Activated naive CD8-positive, alpha-beta T cell treated with anti-CD3 and anti-CD28 coated beads, Interleukin-2, amount 50 U/mL, for 24 hours (primary cell): ENCODE measurements around the gene GSG1.

Experiments
- ATAC-seq: fragments of 150-1000 bp; cut with Tn5 transposase; one replicate; pipeline ENCODE4 v1.10.0; 2021
- DNase-seq: peaks from one replicate; pipeline ENCODE4 v3.0.0; 2021
- H3K27ac Mint-ChIP-seq: one replicate; pipeline ENCODE4 v1.8.0; 2021; ENCODE audit warnings: mild to moderate bottlenecking, mixed read lengths
- H3K27me3 Mint-ChIP-seq: one replicate; pipeline ENCODE4 v1.8.0; 2021; ENCODE audit warnings: mixed read lengths
- H3K36me3 Mint-ChIP-seq: one replicate; pipeline ENCODE4 v1.8.0; 2021; ENCODE audit warnings: low read depth, mixed read lengths
- H3K4me1 Mint-ChIP-seq: one replicate; pipeline ENCODE4 v1.8.0; 2021; ENCODE audit warnings: mixed read lengths
- H3K4me3 Mint-ChIP-seq: one replicate; pipeline ENCODE4 v1.8.0; 2021; ENCODE audit warnings: mild to moderate bottlenecking, moderate library complexity, mixed read lengths
- H3K9me3 Mint-ChIP-seq: one replicate; pipeline ENCODE4 v1.8.0; 2021; ENCODE audit warnings: mixed read lengths

GSG1 gene

GRCh38 chr12:13128291-13128965 lies 25.0 kb upstream of the GSG1 start:
- Mint-ChIP-seq H3K27ac (no peak overlapping the region), H3K36me3 (no peaks in the 10 kb centered on the region), H3K9me3 (no peaks in the 10 kb centered on the region), H3K27me3 (no peaks in the 10 kb centered on the region), H3K4me1 (peaks cover 5% of the 10 kb centered on the region), H3K4me3 (no peak overlapping the region)
- ATAC-seq = no peak
- no peak for DNase-seq

- Mint-ChIP-seq H3K27ac (no peak overlapping the region), H3K4me1 (peaks cover 5% of the 10 kb centered on the region), H3K27me3 (no peaks in the 10 kb centered on the region), H3K9me3 (no peaks in the 10 kb centered on the region), H3K4me3 (no peak overlapping the region), H3K36me3 (no peaks in the 10 kb centered on the region)
- no peak for ATAC-seq
- DNase-seq = no peak
Observed at GRCh38 chr12:13127444-13127843, 24.0 kb upstream of the GSG1 start.

- H3K36me3 Mint-ChIP-seq = no peaks in the 10 kb centered on the region
- H3K27ac Mint-ChIP-seq = no peak overlapping the region
- H3K4me3 Mint-ChIP-seq = no peak overlapping the region
- ATAC-seq = no peak
- no peaks in the 10 kb centered on the region for H3K9me3 Mint-ChIP-seq
- no peaks in the 10 kb centered on the region for H3K27me3 Mint-ChIP-seq
- H3K4me1 Mint-ChIP-seq = peaks cover 5% of the 10 kb centered on the region
- no peak for DNase-seq
Observed at GRCh38 chr12:13126494-13126893, 23.0 kb upstream of the GSG1 start.

- DNase-seq (no peak), ATAC-seq (no peak)
- Mint-ChIP-seq H3K4me1 (peaks cover 5% of the 10 kb centered on the region), H3K27me3 (no peaks in the 10 kb centered on the region), H3K27ac (no peak overlapping the region), H3K4me3 (no peak overlapping the region), H3K36me3 (no peaks in the 10 kb centered on the region), H3K9me3 (no peaks in the 10 kb centered on the region)
Observed at GRCh38 chr12:13125996-13126395, 22.5 kb upstream of the GSG1 start.

- no peak for ATAC-seq
- Mint-ChIP-seq H3K4me3 (no peak overlapping the region), H3K4me1 (peaks cover 5% of the 10 kb centered on the region), H3K27ac (no peak overlapping the region), H3K9me3 (no peaks in the 10 kb centered on the region), H3K36me3 (no peaks in the 10 kb centered on the region), H3K27me3 (no peaks in the 10 kb centered on the region)
- DNase-seq = no peak
Observed at GRCh38 chr12:13124656-13125505, 21.4 kb upstream of the GSG1 start.

- no peaks in the 10 kb centered on the region for H3K4me1 Mint-ChIP-seq
- H3K36me3 Mint-ChIP-seq = no peaks in the 10 kb centered on the region
- no peaks in the 10 kb centered on the region for H3K9me3 Mint-ChIP-seq
- DNase-seq (no peak), ATAC-seq (no peak)
- no peak overlapping the region for H3K4me3 Mint-ChIP-seq
- no peaks in the 10 kb centered on the region for H3K27me3 Mint-ChIP-seq
- H3K27ac Mint-ChIP-seq = no peak overlapping the region
Observed at GRCh38 chr12:13121568-13121967, 18.1 kb upstream of the GSG1 start.

- no peak overlapping the region for H3K4me3 Mint-ChIP-seq
- DNase-seq (no peak), ATAC-seq (no peak)
- H3K4me1 Mint-ChIP-seq = no peaks in the 10 kb centered on the region
- no peaks in the 10 kb centered on the region for H3K27me3 Mint-ChIP-seq
- H3K36me3 Mint-ChIP-seq = no peaks in the 10 kb centered on the region
- H3K27ac Mint-ChIP-seq = no peak overlapping the region
- no peaks in the 10 kb centered on the region for H3K9me3 Mint-ChIP-seq
Observed at GRCh38 chr12:13120413-13120812, 16.9 kb upstream of the GSG1 start.

- H3K4me3 Mint-ChIP-seq = no peak overlapping the region
- no peaks in the 10 kb centered on the region for H3K36me3 Mint-ChIP-seq
- no peak for DNase-seq
- H3K27ac Mint-ChIP-seq = no peak overlapping the region
- no peak for ATAC-seq
- no peaks in the 10 kb centered on the region for H3K27me3 Mint-ChIP-seq
- H3K4me1 Mint-ChIP-seq = no peaks in the 10 kb centered on the region
- no peaks in the 10 kb centered on the region for H3K9me3 Mint-ChIP-seq
Observed at GRCh38 chr12:13119826-13120225, 16.4 kb upstream of the GSG1 start.

- Mint-ChIP-seq H3K4me1 (no peaks in the 10 kb centered on the region), H3K36me3 (no peaks in the 10 kb centered on the region), H3K27me3 (peaks cover 2% of the 10 kb centered on the region), H3K4me3 (no peak overlapping the region), H3K9me3 (no peaks in the 10 kb centered on the region), H3K27ac (no peak overlapping the region)
- no peak for DNase-seq
- ATAC-seq = no peak
Observed at GRCh38 chr12:13117029-13117428, 13.6 kb upstream of the GSG1 start.

- no peak for ATAC-seq
- Mint-ChIP-seq H3K9me3 (no peaks in the 10 kb centered on the region), H3K27me3 (peaks cover 2% of the 10 kb centered on the region), H3K27ac (no peak overlapping the region), H3K4me1 (no peaks in the 10 kb centered on the region), H3K36me3 (no peaks in the 10 kb centered on the region), H3K4me3 (no peak overlapping the region)
- DNase-seq = no peak
Observed at GRCh38 chr12:13116259-13116658, 12.8 kb upstream of the GSG1 start.

- Mint-ChIP-seq H3K9me3 (no peaks in the 10 kb centered on the region), H3K27me3 (peaks cover 2% of the 10 kb centered on the region), H3K4me1 (no peaks in the 10 kb centered on the region), H3K27ac (no peak overlapping the region), H3K4me3 (no peak overlapping the region), H3K36me3 (no peaks in the 10 kb centered on the region)
- ATAC-seq (no peak), DNase-seq (no peak)
Observed at GRCh38 chr12:13114251-13115052, 11.0 kb upstream of the GSG1 start.

- Mint-ChIP-seq H3K4me1 (no peaks in the 10 kb centered on the region), H3K27ac (no peak overlapping the region), H3K4me3 (no peak overlapping the region), H3K9me3 (no peaks in the 10 kb centered on the region), H3K36me3 (no peaks in the 10 kb centered on the region), H3K27me3 (peaks cover 2% of the 10 kb centered on the region)
- DNase-seq (no peak), ATAC-seq (no peak)
Observed at GRCh38 chr12:13112968-13113367, 9.5 kb upstream of the GSG1 start.

GRCh38 chr12:13106666-13107065 lies 3.2 kb upstream of the GSG1 start:
- H3K9me3 Mint-ChIP-seq = no peaks in the 10 kb centered on the region
- H3K36me3 Mint-ChIP-seq = no peaks in the 10 kb centered on the region
- no peaks in the 10 kb centered on the region for H3K27me3 Mint-ChIP-seq
- ATAC-seq = no peak
- H3K4me1 Mint-ChIP-seq = peaks cover 22% of the 10 kb centered on the region
- DNase-seq = no peak
- no peak overlapping the region for H3K27ac Mint-ChIP-seq
- H3K4me3 Mint-ChIP-seq = no peak overlapping the region

- Mint-ChIP-seq H3K9me3 (no peaks in the 10 kb centered on the region), H3K27ac (no peak overlapping the region), H3K4me1 (peaks cover 24% of the 10 kb centered on the region), H3K36me3 (no peaks in the 10 kb centered on the region), H3K4me3 (no peak overlapping the region), H3K27me3 (no peaks in the 10 kb centered on the region)
- ATAC-seq = no peak
- no peak for DNase-seq
Observed at GRCh38 chr12:13105781-13106180, 2.3 kb upstream of the GSG1 start.

GRCh38 chr12:13104409-13104808 lies 942 bp upstream of the GSG1 start:
- no peak overlapping the region for H3K27ac Mint-ChIP-seq
- H3K4me3 Mint-ChIP-seq = no peak overlapping the region
- no peaks in the 10 kb centered on the region for H3K9me3 Mint-ChIP-seq
- peaks cover 38% of the 10 kb centered on the region for H3K4me1 Mint-ChIP-seq
- no peaks in the 10 kb centered on the region for H3K36me3 Mint-ChIP-seq
- ATAC-seq (no peak), DNase-seq (no peak)
- H3K27me3 Mint-ChIP-seq = no peaks in the 10 kb centered on the region
